Subcutaneous adipose tissue (tissue), 4 donors: ENCODE data around the gene MUC15. TPM values are rescaled to one million over a fixed set of nuclear protein-coding genes. Genes with fewer than 3 reads are reported as not detected.

Experiments used
- CTCF ChIP-seq: fragments of 450-650 bp; IDR thresholded peaks from one replicate; pipeline ENCODE4 v1.5.1; 2016; ENCODE audit warnings: low read depth, mild to moderate bottlenecking, control low read depth, antibody characterized with exemption, moderate library complexity
- total RNA-seq, 4 donors: library from RNA; depleted of rRNA; stranded (reverse); fragments of >200 nt; gene quantifications; one replicate each; pipeline ENCODE4 v1.1.0, GENCODE V29; 2016

MUC15 gene
- total RNA-seq, 4 donors from 2014 or later, result not detected

GRCh38 chr11:26607725-26608506, 35.9 kb upstream of the MUC15 start:
- no peak for TF ChIP-seq CTCF

- no peak for TF ChIP-seq CTCF
These were observed 27.9 kb upstream of the MUC15 start for GRCh38 chr11:26599876-26600434.

GRCh38 chr11:26599425-26599824, 27.4 kb upstream of the MUC15 start:
- no peak for TF ChIP-seq CTCF

- TF ChIP-seq CTCF, result no peak
These were observed 25.8 kb upstream of the MUC15 start for GRCh38 chr11:26597899-26598298.

GRCh38 chr11:26593691-26594090, 21.6 kb upstream of the MUC15 start:
- no peak for TF ChIP-seq CTCF

- TF ChIP-seq CTCF, result no peak
These were observed 15.0 kb upstream of the MUC15 start for GRCh38 chr11:26587073-26587472.

GRCh38 chr11:26584818-26585217, 12.8 kb upstream of the MUC15 start:
- TF ChIP-seq CTCF, result no peak
